ENCODE results near the gene ZNF335.

Gene ZNF335

GRCh38 chr20:45938727-45939438 lies 33.1 kb downstream of the ZNF335 start:
- H3K27ac ChIP-seq (replicated peaks), result no peak overlapping the region

GRCh38 chr20:45937765-45938164 lies 34.2 kb downstream of the ZNF335 start:
- TF ChIP-seq, protein P1, sequence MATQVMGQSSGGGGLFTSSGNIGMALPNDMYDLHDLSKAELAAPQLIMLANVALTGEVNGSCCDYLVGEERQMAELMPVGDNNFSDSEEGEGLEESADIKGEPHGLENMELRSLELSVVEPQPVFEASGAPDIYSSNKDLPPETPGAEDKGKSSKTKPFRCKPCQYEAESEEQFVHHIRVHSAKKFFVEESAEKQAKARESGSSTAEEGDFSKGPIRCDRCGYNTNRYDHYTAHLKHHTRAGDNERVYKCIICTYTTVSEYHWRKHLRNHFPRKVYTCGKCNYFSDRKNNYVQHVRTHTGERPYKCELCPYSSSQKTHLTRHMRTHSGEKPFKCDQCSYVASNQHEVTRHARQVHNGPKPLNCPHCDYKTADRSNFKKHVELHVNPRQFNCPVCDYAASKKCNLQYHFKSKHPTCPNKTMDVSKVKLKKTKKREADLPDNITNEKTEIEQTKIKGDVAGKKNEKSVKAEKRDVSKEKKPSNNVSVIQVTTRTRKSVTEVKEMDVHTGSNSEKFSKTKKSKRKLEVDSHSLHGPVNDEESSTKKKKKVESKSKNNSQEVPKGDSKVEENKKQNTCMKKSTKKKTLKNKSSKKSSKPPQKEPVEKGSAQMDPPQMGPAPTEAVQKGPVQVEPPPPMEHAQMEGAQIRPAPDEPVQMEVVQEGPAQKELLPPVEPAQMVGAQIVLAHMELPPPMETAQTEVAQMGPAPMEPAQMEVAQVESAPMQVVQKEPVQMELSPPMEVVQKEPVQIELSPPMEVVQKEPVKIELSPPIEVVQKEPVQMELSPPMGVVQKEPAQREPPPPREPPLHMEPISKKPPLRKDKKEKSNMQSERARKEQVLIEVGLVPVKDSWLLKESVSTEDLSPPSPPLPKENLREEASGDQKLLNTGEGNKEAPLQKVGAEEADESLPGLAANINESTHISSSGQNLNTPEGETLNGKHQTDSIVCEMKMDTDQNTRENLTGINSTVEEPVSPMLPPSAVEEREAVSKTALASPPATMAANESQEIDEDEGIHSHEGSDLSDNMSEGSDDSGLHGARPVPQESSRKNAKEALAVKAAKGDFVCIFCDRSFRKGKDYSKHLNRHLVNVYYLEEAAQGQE (IDR thresholded peaks at IDR 0.05; ENCODE audit: insufficient replicate concordance, low read depth), result no peak
- Histone ChIP-seq H3K4me3 (replicated peaks; ENCODE audit: insufficient read depth, low read length) (no peak overlapping the region), H3K27ac (replicated peaks) (no peak overlapping the region)

More at GRCh38 chr20:45938727-45939438, 33.1 kb downstream of the ZNF335 start:
- TF ChIP-seq SPI1 (IDR thresholded peaks at IDR 0.05; ENCODE audit: borderline replicate concordance, low read depth) (no peak), POLR2AphosphoS5 (IDR thresholded peaks at IDR 0.05; ENCODE audit: low read depth) (no peak), GABPA (IDR thresholded peaks at IDR 0.05; ENCODE audit: low read depth) (no peak), CTCF (IDR thresholded peaks at IDR 0.05; ENCODE audit: insufficient read depth, low read length) (no peak)
- TF ChIP-seq, protein P1 (IDR thresholded peaks at IDR 0.05; ENCODE audit: insufficient replicate concordance, low read depth), result no peak
- DNase-seq (ENCODE audit: low read depth in 1 of 2, low spot score in 1 of 2), result no peak
- Histone ChIP-seq H3K4me3 (replicated peaks; ENCODE audit: insufficient read depth, low read length) (no peak overlapping the region), H3K27me3 (ENCODE audit: insufficient read depth, poor library complexity, severe bottlenecking) (no peaks in the 10 kb centered on the region)

DNA sequence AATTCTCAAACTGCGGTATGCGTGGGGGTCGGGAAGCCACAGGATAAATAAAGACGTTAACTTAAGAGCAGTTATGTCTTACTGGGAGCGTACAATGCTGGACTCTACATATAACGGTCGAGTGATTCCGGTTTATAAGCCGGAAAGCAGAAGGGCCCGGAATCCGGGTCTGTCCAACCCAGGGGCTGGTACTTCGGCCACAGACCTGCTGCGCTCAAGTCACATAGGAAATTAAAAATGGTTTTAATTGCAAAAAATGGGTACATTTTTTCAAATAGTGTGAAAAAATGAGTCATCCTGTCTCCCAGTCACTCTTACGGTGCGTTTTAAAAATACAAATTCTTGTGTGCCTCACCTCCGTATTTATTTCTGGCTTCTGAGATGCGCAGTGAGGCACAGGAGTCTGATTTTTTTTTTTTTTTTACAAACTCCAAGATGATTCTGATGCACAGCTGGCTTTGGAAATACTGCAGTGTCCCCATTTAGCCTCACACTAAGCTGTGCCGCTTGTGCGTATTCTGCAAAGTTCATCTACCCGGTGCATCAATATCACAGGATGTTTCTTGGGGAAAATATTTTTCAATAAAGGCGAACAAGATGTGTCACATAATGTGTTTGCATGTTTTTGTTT lies 36.5 kb downstream of the ZNF335 start:
- no peak for DNase-seq (ENCODE audit: low read depth in 1 of 2, low spot score in 1 of 2)
- peak overlapping the region; percentile 86 for H3K4me3 ChIP-seq (replicated peaks; ENCODE audit: insufficient read depth, low read length)
- no peak for TF ChIP-seq CTCF (IDR thresholded peaks at IDR 0.05; ENCODE audit: insufficient read depth, low read length)
- TF ChIP-seq POLR2AphosphoS5 (IDR thresholded peaks at IDR 0.05; ENCODE audit: low read depth), result no peak
- 0 out of 2 replicates have a peak, but pooled peaks have one; percentile 8 for TF ChIP-seq SPI1 (IDR thresholded peaks at IDR 0.05; ENCODE audit: borderline replicate concordance, low read depth)
- no peak for TF ChIP-seq GABPA (IDR thresholded peaks at IDR 0.05; ENCODE audit: low read depth)
- TF ChIP-seq, protein P1 (IDR thresholded peaks at IDR 0.05; ENCODE audit: insufficient replicate concordance, low read depth), result no peak

More at GRCh38 chr20:45937765-45938164, 34.2 kb downstream of the ZNF335 start:
- no peaks in the 10 kb centered on the region for H3K27me3 ChIP-seq (ENCODE audit: insufficient read depth, poor library complexity, severe bottlenecking)
- DNase-seq (ENCODE audit: low read depth in 1 of 2, low spot score in 1 of 2), result no peak

More for the DNA sequence above, 36.5 kb downstream of the ZNF335 start:
- Histone ChIP-seq H3K27me3 (ENCODE audit: insufficient read depth, poor library complexity, severe bottlenecking) (no peaks in the 10 kb centered on the region), H3K27ac (replicated peaks) (peak overlapping the region; percentile 58)
